Mucosa of descending colon (tissue), 3 donors: Measurements from ENCODE around the gene MAGEB10. TPM values are rescaled to one million over a fixed set of nuclear protein-coding genes. Genes with fewer than 3 reads are reported as not detected.

Experiments
- ATAC-seq: fragments of 200-7000 bp; cut with Tn5 transposase; one replicate; pipeline ENCODE4 v1.9.1; 2020; ENCODE audit warnings: mild to moderate bottlenecking, moderate library complexity
- DNase-seq, 3 donors: peaks; one replicate each; pipeline ENCODE4 v3.0.0-alpha.2; 2020
- H3K36me3 ChIP-seq: fragments of 200-600 bp; one replicate; pipeline ENCODE4 v1.8.0; 2021; ENCODE audit warnings: low read depth, mild to moderate bottlenecking
- H3K4me1 ChIP-seq: fragments of 200-600 bp; one replicate; pipeline ENCODE4 v1.8.0; 2021; ENCODE audit warnings: low read depth, mild to moderate bottlenecking
- H3K4me3 ChIP-seq: fragments of 200-600 bp; one replicate; pipeline ENCODE4 v1.8.0; 2021; ENCODE audit warnings: mild to moderate bottlenecking
- H3K9me3 ChIP-seq: fragments of 200-600 bp; one replicate; pipeline ENCODE4 v1.8.0; 2021; ENCODE audit warnings: mild to moderate bottlenecking
- intact Hi-C, 2 donors: fragments of 100-400 bp; cut with DNase I in 1 of 2; cut with micrococcal nuclease in 1 of 2; formaldehyde crosslinking; loops; one replicate each; pipeline versions ENCODE4 v1.11.0 to v1.11.1; 2022; cut with DNase I, micrococcal nuclease
- total RNA-seq, 3 donors: library from RNA; stranded (reverse); fragmentation: NEBNext Ultra II Directional in 2 of 3; extraction: Animal tissue kit (Norgen Biotek cat#: 25700) in 2 of 3; gene quantifications; one replicate each; pipeline versions ENCODE4 v1.2.1 to v1.2.4, GENCODE V29; 2021 to 2023
- TF ChIP-seq, protein P1 (sequence below): fragments of 200-600 bp; IDR thresholded peaks from one replicate; pipeline ENCODE4 v1.8.0; 2022; ENCODE audit warnings: antibody characterized with exemption, mild to moderate bottlenecking
- donor health status: DM: no; HTN: no; CAD: no; lungs with moderate emphysema.
- donor health status: DM: no; HTN: no; CAD: no.
- donor health status: DM: no; HTN: yes; CAD: no.

MAGEB10 gene
- total RNA-seq, 3 donors from 2014 or later = not detected

DNA sequence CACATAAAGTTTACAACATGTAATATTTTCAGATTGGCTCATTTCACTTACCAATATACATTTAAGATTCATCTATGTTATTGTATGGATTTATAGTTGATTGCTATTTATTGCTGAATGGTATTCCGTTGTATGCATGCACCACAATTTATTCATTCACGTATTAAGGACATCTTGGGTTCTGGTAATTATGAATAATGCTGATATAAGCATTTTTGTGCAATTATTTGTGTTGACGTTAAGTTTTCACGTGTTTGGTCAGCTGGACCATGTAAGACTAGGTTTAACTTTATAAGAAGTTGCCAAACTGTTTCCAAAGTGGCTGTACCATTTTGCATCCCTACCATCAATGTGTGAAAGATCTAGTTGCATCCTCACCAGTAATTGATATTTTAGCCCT is 35.1 kb downstream of the MAGEB10 start:
- no peaks in the 10 kb centered on the region for H3K36me3 ChIP-seq
- intact Hi-C loops = no loop called here
- H3K9me3 ChIP-seq = no peaks in the 10 kb centered on the region
- no peak overlapping the region for H3K4me3 ChIP-seq
- H3K4me1 ChIP-seq = no peaks in the 10 kb centered on the region
- DNase-seq (no peak), ATAC-seq (no peak)
- TF ChIP-seq, protein P1, sequence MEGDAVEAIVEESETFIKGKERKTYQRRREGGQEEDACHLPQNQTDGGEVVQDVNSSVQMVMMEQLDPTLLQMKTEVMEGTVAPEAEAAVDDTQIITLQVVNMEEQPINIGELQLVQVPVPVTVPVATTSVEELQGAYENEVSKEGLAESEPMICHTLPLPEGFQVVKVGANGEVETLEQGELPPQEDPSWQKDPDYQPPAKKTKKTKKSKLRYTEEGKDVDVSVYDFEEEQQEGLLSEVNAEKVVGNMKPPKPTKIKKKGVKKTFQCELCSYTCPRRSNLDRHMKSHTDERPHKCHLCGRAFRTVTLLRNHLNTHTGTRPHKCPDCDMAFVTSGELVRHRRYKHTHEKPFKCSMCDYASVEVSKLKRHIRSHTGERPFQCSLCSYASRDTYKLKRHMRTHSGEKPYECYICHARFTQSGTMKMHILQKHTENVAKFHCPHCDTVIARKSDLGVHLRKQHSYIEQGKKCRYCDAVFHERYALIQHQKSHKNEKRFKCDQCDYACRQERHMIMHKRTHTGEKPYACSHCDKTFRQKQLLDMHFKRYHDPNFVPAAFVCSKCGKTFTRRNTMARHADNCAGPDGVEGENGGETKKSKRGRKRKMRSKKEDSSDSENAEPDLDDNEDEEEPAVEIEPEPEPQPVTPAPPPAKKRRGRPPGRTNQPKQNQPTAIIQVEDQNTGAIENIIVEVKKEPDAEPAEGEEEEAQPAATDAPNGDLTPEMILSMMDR = no peak

DNA sequence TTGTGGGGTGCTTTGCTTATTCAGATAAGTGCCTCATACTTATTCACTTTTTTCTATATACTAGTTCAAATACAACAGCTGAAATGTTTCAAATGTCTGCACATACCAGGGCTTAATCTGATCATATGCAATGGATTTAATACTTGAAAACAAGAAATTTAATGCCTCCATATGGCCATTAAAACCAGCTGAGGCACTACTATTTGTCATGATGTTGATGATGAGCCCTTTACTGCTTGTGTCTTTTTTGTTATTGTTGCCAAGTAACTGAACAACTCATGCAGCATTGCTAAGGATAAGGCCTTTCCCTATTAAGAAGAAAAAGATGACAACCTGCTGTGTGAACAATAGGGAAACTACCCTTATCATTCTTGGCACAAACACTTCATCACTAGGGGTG is 52.5 kb downstream of the MAGEB10 start:
- H3K36me3 ChIP-seq = no peaks in the 10 kb centered on the region
- ATAC-seq (no peak), DNase-seq (no peak)
- no peaks in the 10 kb centered on the region for H3K4me1 ChIP-seq
- H3K4me3 ChIP-seq = no peak overlapping the region
- no peaks in the 10 kb centered on the region for H3K9me3 ChIP-seq
- TF ChIP-seq, protein P1 = no peak
- intact Hi-C loops = no loop called here

DNA sequence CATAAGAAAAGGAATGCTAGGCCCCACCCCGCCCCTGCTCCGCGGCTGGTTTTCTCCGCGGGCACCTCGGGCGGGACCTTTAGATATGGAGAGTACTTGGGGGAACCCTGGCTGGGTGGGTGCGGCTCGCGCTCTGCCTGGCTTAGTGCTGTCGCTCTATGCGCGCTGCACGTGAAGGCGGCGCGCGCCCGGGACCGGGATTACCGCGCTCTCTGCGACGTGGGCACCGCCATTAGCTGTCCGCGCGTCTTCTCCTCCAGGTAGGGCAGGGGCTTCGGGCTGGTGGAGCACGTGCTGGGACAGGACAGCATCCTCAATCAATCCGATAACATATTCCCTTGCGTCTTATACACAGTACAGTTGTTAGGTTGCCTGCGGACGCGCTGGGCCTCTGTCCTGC is 56.0 kb downstream of the MAGEB10 start:
- Histone ChIP-seq H3K9me3 (no peaks in the 10 kb centered on the region), H3K4me1 (no peaks in the 10 kb centered on the region), H3K4me3 (no peak overlapping the region), H3K36me3 (no peaks in the 10 kb centered on the region)
- ATAC-seq (no peak), DNase-seq (no peak)
- TF ChIP-seq, protein P1 = no peak
- intact Hi-C loops = no loop called here

Other genes with a start within 250 kb of the MAGEB10 start
- gene DCAF8L2, start 217.6 kb upstream of the MAGEB10 start, total RNA-seq = not detected
- not detected for gene DCAF8L1, start 173.5 kb downstream of the MAGEB10 start, total RNA-seq